T-cell (primary cell): ENCODE measurements around the gene ALG14. TPM values are rescaled to one million over a fixed set of nuclear protein-coding genes. Genes with fewer than 3 reads are reported as not detected.

ENCODE experiments used
- ATAC-seq, 4 experiments: fragments of 200-7000 bp in 3 of 4; fragments of 150-1000 bp in 1 of 4; cut with Tn5 transposase; replicated peaks in 1 of 4; 1 replicate in 3 of 4; 2 replicates in 1 of 4; pipeline ENCODE4 v1.10.0; 2021; ENCODE audit warnings: moderate library complexity in 3 of 4, mild to moderate bottlenecking in 2 of 4, moderate number of reproducible peaks in 1 of 4
- CTCF ChIA-PET, 2 donors: fragments of 300-600 bp; sonication (Branson Sonifier 250); formaldehyde crosslinking; loops; one replicate each; lab custom pipeline; 2022; ENCODE audit warnings: antibody characterized with exemption in 2 of 2; lab: Charles Lee
- POLR2A ChIA-PET, 2 donors: fragments of 300-600 bp; sonication (Branson Sonifier 250); formaldehyde crosslinking; loops; one replicate each; lab custom pipeline; 2022; ENCODE audit warnings: antibody characterized with exemption in 2 of 2; lab: Charles Lee
- DNase-seq, 35 experiments: peaks; one replicate each; pipeline versions ENCODE4 v3.0.0 to v3.0.0-alpha.2; 2013 to 2023
- H3K27ac ChIP-seq: one replicate; pipeline ENCODE4 v1.5.1; 2013; ENCODE audit warnings: low read length
- H3K27me3 ChIP-seq, 2 experiments: replicated peaks in 1 of 2; 1 replicate in 1 of 2; 2 replicates in 1 of 2; pipeline versions ENCODE4 v1.6.1 to v1.7.0; 2013; ENCODE audit warnings: low read length in 1 of 2, mixed read lengths in 1 of 2; ENCODE audit not compliant: control insufficient read depth in 2 of 2, insufficient read depth in 2 of 2; ENCODE audit errors: extremely low read depth in 1 of 2
- H3K36me3 ChIP-seq, 2 donors: 1 replicate in 1 of 2; 2 replicates in 1 of 2; pipeline versions ENCODE4 v1.6.1 to v1.7.0; 2013; ENCODE audit warnings: low read length in 1 of 2; ENCODE audit not compliant: control insufficient read depth in 2 of 2, insufficient read depth in 1 of 2; ENCODE audit errors: extremely low read depth in 1 of 2
- H3K4me1 ChIP-seq, 2 experiments: 1 replicate in 1 of 2; 2 replicates in 1 of 2; pipeline versions ENCODE4 v1.6.1 to v1.7.0; 2013; ENCODE audit warnings: low read length in 2 of 2, mixed read lengths in 1 of 2; ENCODE audit not compliant: insufficient read depth in 2 of 2, control insufficient read depth in 1 of 2; ENCODE audit errors: extremely low read depth in 1 of 2
- H3K4me3 ChIP-seq, 2 donors: 1 replicate in 1 of 2; 2 replicates in 1 of 2; pipeline versions ENCODE4 v1.5.1 to v1.7.0; 2013; ENCODE audit warnings: mild to moderate bottlenecking in 2 of 2, low read length in 1 of 2, moderate library complexity in 1 of 2; ENCODE audit not compliant: control insufficient read depth in 1 of 2; ENCODE audit errors: extremely low read depth in 1 of 2
- H3K9me3 ChIP-seq: 2 replicates; pipeline ENCODE4 v1.7.0; 2013
- H3K27ac Mint-ChIP-seq, 2 donors: one replicate each; pipeline ENCODE4 v1.8.0; 2020 to 2021; ENCODE audit warnings: mild to moderate bottlenecking in 2 of 2, mixed read lengths in 2 of 2
- H3K27me3 Mint-ChIP-seq, 2 donors: one replicate each; pipeline ENCODE4 v1.8.0; 2021 to 2022; ENCODE audit warnings: mixed read lengths in 2 of 2
- H3K36me3 Mint-ChIP-seq: one replicate; pipeline ENCODE4 v1.8.0; 2021; ENCODE audit warnings: mixed read lengths
- H3K4me1 Mint-ChIP-seq, 3 donors: one replicate each; pipeline ENCODE4 v1.8.0; 2020 to 2022; ENCODE audit warnings: mixed read lengths in 3 of 3, mild to moderate bottlenecking in 1 of 3
- H3K4me3 Mint-ChIP-seq, 3 donors: one replicate each; pipeline ENCODE4 v1.8.0; 2020 to 2022; ENCODE audit warnings: mild to moderate bottlenecking in 3 of 3, mixed read lengths in 3 of 3, moderate library complexity in 3 of 3
- H3K9me3 Mint-ChIP-seq, 3 donors: one replicate each; pipeline ENCODE4 v1.8.0; 2020 to 2022; ENCODE audit warnings: mixed read lengths in 3 of 3
- WGBS: methylation state at CpG from one replicate; pipeline ENCODE4 v1.1.5; 2013; ENCODE audit warnings: missing lambda C conversion rate; ENCODE audit not compliant: insufficient coverage; 5-methylcytosine and 5-hydroxymethylcytosine counted together
- total RNA-seq, 35 experiments: library from RNA in 6 of 35; stranded (reverse) in 6 of 35; fragments of 120-200 nt in 1 of 35; gene quantifications; one replicate each; pipeline versions ENCODE4 v1.2.1 to v1.2.4 and lab custom pipeline; 2013 to 2026

The ALG14 gene
- total RNA-seq, 5 donors from 2014 or later (not counting 1 experiment from before 2014, with no cell fraction given) = 0.40 to 2.3 (median 1.7) TPM

GRCh38 chr1:94937820-94938219, 134.9 kb downstream of the ALG14 start:
- no peak overlapping the region for H3K27ac ChIP-seq
- H3K9me3 ChIP-seq = no peaks in the 10 kb centered on the region
- H3K36me3 Mint-ChIP-seq = no peaks in the 10 kb centered on the region
- H3K27ac Mint-ChIP-seq = no peak overlapping the region
- ChIA-PET CTCF (no interaction called here), POLR2A (no interaction called here)
- no peaks in the 10 kb centered on the region for H3K4me1 ChIP-seq
- no peaks in the 10 kb centered on the region for H3K9me3 Mint-ChIP-seq
- H3K27me3 ChIP-seq = peaks cover 0 to 3% of the 10 kb centered on the region in 2 experiments
- H3K27me3 Mint-ChIP-seq = peaks cover 4 to 10% of the 10 kb centered on the region in 2 donors
- H3K4me3 ChIP-seq = no peak overlapping the region
- DNase-seq (no peak), ATAC-seq (no peak)
- no CpG with 5 or more reads among the region's 1 CpG for WGBS
- H3K4me1 Mint-ChIP-seq = peaks cover 2 to 15% (median 3%) of the 10 kb centered on the region in 3 donors
- no peaks in the 10 kb centered on the region for H3K36me3 ChIP-seq
- H3K4me3 Mint-ChIP-seq = no peak overlapping the region

- POLR2A ChIA-PET = no interaction called here
- CTCF ChIA-PET = no interaction called here
- Histone ChIP-seq H3K36me3 (no peaks in the 10 kb centered on the region), H3K27ac (no peak overlapping the region), H3K4me3 (no peak overlapping the region), H3K27me3 (peaks cover 0 to 3% of the 10 kb centered on the region in 2 experiments), H3K9me3 (no peaks in the 10 kb centered on the region), H3K4me1 (no peaks in the 10 kb centered on the region)
- Mint-ChIP-seq H3K4me3 (no peak overlapping the region), H3K9me3 (no peaks in the 10 kb centered on the region), H3K27ac (no peak overlapping the region), H3K4me1 (peaks cover 2 to 15% (median 3%) of the 10 kb centered on the region in 3 donors), H3K27me3 (peaks cover 4 to 10% of the 10 kb centered on the region in 2 donors), H3K36me3 (no peaks in the 10 kb centered on the region)
- DNase-seq (no peak), ATAC-seq (no peak)
- WGBS = no CpG with 5 or more reads among the region's 5 CpGs
Measured at GRCh38 chr1:94936861-94937620, 135.7 kb downstream of the ALG14 start.

- Mint-ChIP-seq H3K36me3 (no peaks in the 10 kb centered on the region), H3K4me3 (no peak overlapping the region), H3K4me1 (peaks cover 2 to 15% (median 3%) of the 10 kb centered on the region in 3 donors), H3K27ac (peak overlapping the region in 1 of 2 donors; percentile 16), H3K27me3 (peaks cover 4 to 7% of the 10 kb centered on the region in 2 donors), H3K9me3 (no peaks in the 10 kb centered on the region)
- Histone ChIP-seq H3K27me3 (peaks cover 0 to 2% of the 10 kb centered on the region in 2 experiments), H3K27ac (no peak overlapping the region), H3K4me1 (no peaks in the 10 kb centered on the region), H3K36me3 (no peaks in the 10 kb centered on the region), H3K4me3 (no peak overlapping the region), H3K9me3 (no peaks in the 10 kb centered on the region)
- WGBS = no CpG with 5 or more reads among the region's 1 CpG
- ChIA-PET CTCF (no interaction called here), POLR2A (no interaction called here)
- ATAC-seq (no peak), DNase-seq (no peak)
Measured at GRCh38 chr1:94935476-94935875, 137.3 kb downstream of the ALG14 start.

- Mint-ChIP-seq H3K27ac (no peak overlapping the region), H3K9me3 (no peaks in the 10 kb centered on the region), H3K4me3 (no peak overlapping the region), H3K27me3 (peaks cover 4 to 6% of the 10 kb centered on the region in 2 donors), H3K36me3 (no peaks in the 10 kb centered on the region), H3K4me1 (peaks cover 2 to 15% (median 3%) of the 10 kb centered on the region in 3 donors)
- H3K36me3 ChIP-seq = no peaks in the 10 kb centered on the region
- CTCF ChIA-PET = no interaction called here
- DNase-seq (no peak), ATAC-seq (no peak)
- no peaks in the 10 kb centered on the region for H3K4me1 ChIP-seq
- H3K4me3 ChIP-seq = no peak overlapping the region
- H3K27ac ChIP-seq = no peak overlapping the region
- no CpG with 5 or more reads among the region's 1 CpG for WGBS
- H3K27me3 ChIP-seq = no peaks in the 10 kb centered on the region
- POLR2A ChIA-PET = no interaction called here
- no peaks in the 10 kb centered on the region for H3K9me3 ChIP-seq
Measured at GRCh38 chr1:94935034-94935433, 137.7 kb downstream of the ALG14 start.

- POLR2A ChIA-PET = no interaction called here
- Mint-ChIP-seq H3K27me3 (peaks cover 4 to 6% of the 10 kb centered on the region in 2 donors), H3K27ac (no peak overlapping the region), H3K9me3 (no peaks in the 10 kb centered on the region), H3K36me3 (no peaks in the 10 kb centered on the region), H3K4me1 (peaks cover 2 to 15% (median 3%) of the 10 kb centered on the region in 3 donors), H3K4me3 (no peak overlapping the region)
- no CpG with 5 or more reads among the region's 2 CpGs for WGBS
- no peak for ATAC-seq
- DNase-seq = no peak
- no peaks in the 10 kb centered on the region for H3K9me3 ChIP-seq
- H3K27ac ChIP-seq = no peak overlapping the region
- H3K36me3 ChIP-seq = no peaks in the 10 kb centered on the region
- CTCF ChIA-PET = no interaction called here
- H3K4me3 ChIP-seq = no peak overlapping the region
- no peaks in the 10 kb centered on the region for H3K27me3 ChIP-seq
- no peaks in the 10 kb centered on the region for H3K4me1 ChIP-seq
Measured at GRCh38 chr1:94934551-94934950, 138.2 kb downstream of the ALG14 start.

- no peak for ATAC-seq
- POLR2A ChIA-PET = no interaction called here
- no peak overlapping the region for H3K4me3 ChIP-seq
- WGBS = no CpG with 5 or more reads among the region's 7 CpGs
- Mint-ChIP-seq H3K36me3 (no peaks in the 10 kb centered on the region), H3K9me3 (no peaks in the 10 kb centered on the region), H3K27ac (no peak overlapping the region), H3K4me3 (no peak overlapping the region), H3K27me3 (peaks cover 0 to 10% of the 10 kb centered on the region in 2 donors), H3K4me1 (peaks cover 11 to 21% (median 11%) of the 10 kb centered on the region in 3 donors)
- no peak overlapping the region for H3K27ac ChIP-seq
- H3K9me3 ChIP-seq = no peaks in the 10 kb centered on the region
- DNase-seq = no peak
- no peaks in the 10 kb centered on the region for H3K36me3 ChIP-seq
- CTCF ChIA-PET = no interaction called here
- H3K4me1 ChIP-seq = peaks cover 2 to 5% of the 10 kb centered on the region in 2 experiments
- peaks cover 2 to 13% of the 10 kb centered on the region in 2 experiments for H3K27me3 ChIP-seq
Measured at GRCh38 chr1:94931254-94931841, 141.4 kb downstream of the ALG14 start.
